WTC11 (cell line): ENCODE results near the gene EFCAB5.

Experiments
- NR2C2 ChIP-seq: sonication (generic); formaldehyde crosslinking; IDR thresholded peaks from 2 replicates; pipeline ENCODE4 v1.8.0; 2022; ENCODE audit warnings: mild to moderate bottlenecking, missing genetic modification reagents
- TEAD4 ChIP-seq: sonication (generic); formaldehyde crosslinking; IDR thresholded peaks from 2 replicates; pipeline ENCODE4 v1.8.0; 2022; ENCODE audit warnings: mild to moderate bottlenecking, missing genetic modification reagents
- ZNF281 ChIP-seq: sonication (generic); formaldehyde crosslinking; IDR thresholded peaks from 2 replicates; pipeline ENCODE4 v1.8.0; 2023; ENCODE audit warnings: mild to moderate bottlenecking, missing genetic modification reagents

DNA sequence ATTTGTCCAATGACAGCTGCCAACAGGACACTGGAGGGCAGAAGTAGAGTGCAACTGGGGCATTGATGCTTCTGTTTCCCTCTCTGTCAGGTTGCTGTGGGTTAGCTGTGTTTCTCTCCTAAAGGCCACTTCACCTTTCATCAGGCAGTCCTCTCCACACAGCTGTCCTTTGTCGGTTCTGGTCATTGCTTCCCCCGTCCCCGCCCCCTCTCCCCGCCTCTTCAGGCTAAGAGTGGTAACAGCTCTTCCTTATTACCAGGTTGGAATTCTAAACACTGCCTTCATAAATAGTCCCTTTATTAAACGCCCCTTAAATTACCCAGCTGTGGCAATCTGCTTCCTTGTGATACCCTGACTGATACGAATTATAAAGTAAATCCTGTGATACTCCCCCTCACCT lies 143.4 kb downstream of the EFCAB5 start:
- TF ChIP-seq NR2C2 (CRISPR knock-in tag) (no peak), ZNF281 (no peak), TEAD4 (CRISPR knock-in tag) (no peak)
